SK-N-SH treated with all-trans-retinoic acid at 6 μM for 48 hours (cell line): ENCODE results near the gene CNIH2.
A peak's percentile ranks its signal among the peaks of the same experiment; 100 is the strongest.

Experiments used
- ATAC-seq: fragments of 200-7000 bp; cut with Tn5 transposase; 3 replicates; pipeline ENCODE4 v1.9.1; 2020; ENCODE audit warnings: mild to moderate bottlenecking, moderate library complexity
- ARNTL ChIP-seq: fragments of 450-650 bp; formaldehyde crosslinking; IDR thresholded peaks from 2 replicates; pipeline ENCODE4 v1.5.0; 2020; ENCODE audit warnings: low read depth, mild to moderate bottlenecking, moderate library complexity, borderline replicate concordance
- BACH2 ChIP-seq: fragments of 250-450 bp; sonication (Bioruptor Pico); IDR thresholded peaks from 2 replicates; pipeline ENCODE4 v1.9.0; 2021; ENCODE audit warnings: mild to moderate bottlenecking, borderline replicate concordance
- CSDC2 ChIP-seq: fragments of 250-450 bp; sonication (Bioruptor Pico); IDR thresholded peaks from 2 replicates; pipeline ENCODE4 v1.5.0; 2020; ENCODE audit warnings: mild to moderate bottlenecking, moderate library complexity
- ESRRG ChIP-seq: fragments of 250-450 bp; sonication (Bioruptor Pico); IDR thresholded peaks from 2 replicates; pipeline ENCODE4 v1.6.1; 2021; ENCODE audit warnings: mild to moderate bottlenecking
- GLIS3 ChIP-seq: fragments of 250-450 bp; sonication (Bioruptor Pico); IDR thresholded peaks from 2 replicates; pipeline ENCODE4 v1.5.0; 2020; ENCODE audit warnings: mild to moderate bottlenecking, moderate library complexity
- ISL1 ChIP-seq: fragments of 250-450 bp; sonication (Bioruptor Pico); IDR thresholded peaks from 2 replicates; pipeline ENCODE4 v2.1.2; 2022; ENCODE audit warnings: mild to moderate bottlenecking, moderate library complexity
- OSR1 ChIP-seq: fragments of 250-450 bp; sonication (Bioruptor Pico); IDR thresholded peaks from 2 replicates; pipeline ENCODE4 v1.8.0; 2022; ENCODE audit warnings: moderate library complexity, mild to moderate bottlenecking, inconsistent platforms
- SNAI2 ChIP-seq: fragments of 250-450 bp; sonication (Bioruptor Pico); IDR thresholded peaks from 2 replicates; pipeline ENCODE4 v1.5.0; 2020; ENCODE audit warnings: mild to moderate bottlenecking, moderate library complexity
- TCF4 ChIP-seq: fragments of 250-450 bp; sonication (Bioruptor Pico); IDR thresholded peaks from 2 replicates; pipeline ENCODE4 v1.8.0; 2021; ENCODE audit warnings: mild to moderate bottlenecking, moderate library complexity, borderline replicate concordance
- TOX ChIP-seq: fragments of 250-450 bp; sonication (Bioruptor Pico); IDR thresholded peaks from 2 replicates; pipeline ENCODE4 v1.8.0; 2021; ENCODE audit warnings: mild to moderate bottlenecking, moderate library complexity, borderline replicate concordance
- ZC3H10 ChIP-seq: fragments of 250-450 bp; sonication (Bioruptor Pico); IDR thresholded peaks from 2 replicates; pipeline ENCODE4 v1.5.1; 2021; ENCODE audit warnings: mild to moderate bottlenecking, moderate library complexity
- ZFP3 ChIP-seq: fragments of 250-450 bp; sonication (Bioruptor Pico); IDR thresholded peaks from 2 replicates; pipeline ENCODE4 v1.5.0; 2020; ENCODE audit warnings: mild to moderate bottlenecking, moderate library complexity
- ZFP30 ChIP-seq: fragments of 450-650 bp; formaldehyde crosslinking; IDR thresholded peaks from 2 replicates; pipeline ENCODE4 v1.5.0; 2022; ENCODE audit warnings: mild to moderate bottlenecking, moderate library complexity
- ZNF565 ChIP-seq: fragments of 450-650 bp; formaldehyde crosslinking; conservative IDR thresholded peaks from 2 replicates; pipeline ENCODE4 v1.5.0; 2020; ENCODE audit warnings: low read depth, mild to moderate bottlenecking, moderate library complexity
- ZNF70 ChIP-seq: fragments of 450-650 bp; formaldehyde crosslinking; IDR thresholded peaks from 2 replicates; pipeline ENCODE4 v1.5.0; 2020; ENCODE audit warnings: mild to moderate bottlenecking, moderate library complexity
- ZNF8 ChIP-seq: fragments of 450-650 bp; formaldehyde crosslinking; IDR thresholded peaks from 2 replicates; pipeline ENCODE4 v1.5.0; 2020; ENCODE audit warnings: mild to moderate bottlenecking, moderate library complexity
- TF ChIP-seq, protein P1 (sequence below): fragments of 250-450 bp; sonication (Bioruptor Pico); IDR thresholded peaks from 2 replicates; pipeline ENCODE4 v1.5.0; 2020; ENCODE audit warnings: mild to moderate bottlenecking, moderate library complexity
- TF ChIP-seq, protein P2 (sequence below): fragments of 250-450 bp; sonication (Bioruptor Pico); IDR thresholded peaks from 2 replicates; pipeline ENCODE4 v1.5.1; 2021; ENCODE audit warnings: mild to moderate bottlenecking, moderate library complexity
- TF ChIP-seq, protein P3 (sequence below): fragments of 250-450 bp; sonication (Bioruptor Pico); IDR thresholded peaks from 2 replicates; pipeline ENCODE4 v1.8.0; 2021; ENCODE audit warnings: low read depth, mild to moderate bottlenecking, moderate library complexity, borderline replicate concordance
- TF ChIP-seq, protein P4 (sequence below): fragments of 250-450 bp; sonication (Bioruptor Pico); IDR thresholded peaks from 2 replicates; pipeline ENCODE4 v1.5.1; 2020; ENCODE audit warnings: low read depth, mild to moderate bottlenecking, moderate library complexity
- TF ChIP-seq, protein P5 (sequence below): fragments of 250-450 bp; sonication (Bioruptor Pico); IDR thresholded peaks from 2 replicates; pipeline ENCODE4 v1.8.0; 2020; ENCODE audit warnings: mild to moderate bottlenecking, moderate library complexity, borderline replicate concordance

CNIH2 gene

DNA sequence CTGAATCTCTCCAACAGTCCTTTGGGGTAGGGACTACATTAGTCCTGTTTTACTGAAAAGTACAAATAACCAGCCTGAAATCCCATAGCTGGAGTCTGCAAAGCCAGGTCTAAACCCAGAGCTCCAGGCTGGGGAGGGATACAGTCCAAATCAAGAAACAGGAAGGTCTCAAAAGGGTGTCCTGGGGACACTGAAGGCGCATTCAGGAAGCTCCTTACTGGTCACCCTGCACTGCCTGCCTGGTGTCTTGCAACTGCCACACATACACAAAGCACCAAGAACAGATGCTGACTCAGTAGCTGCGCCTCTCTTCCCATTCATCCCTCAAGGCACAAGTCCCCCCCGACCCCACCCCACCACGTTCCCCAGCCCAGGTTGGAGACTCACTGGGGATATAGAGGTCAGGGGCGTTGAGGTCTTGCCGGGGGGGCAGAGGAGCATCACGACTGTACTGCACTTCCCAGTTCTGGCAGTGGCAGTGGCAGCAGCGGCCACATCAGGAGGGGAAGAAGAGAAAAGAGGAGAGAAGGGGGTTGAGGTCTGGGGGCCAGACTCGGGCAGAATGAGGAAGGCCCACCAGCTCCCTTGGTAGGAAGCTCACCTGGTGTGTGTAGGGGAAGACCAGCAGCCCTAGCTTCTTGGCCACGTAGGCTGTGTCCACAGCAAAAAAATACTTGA lies 9.4 kb downstream of the CNIH2 start:
- no peak for ATAC-seq

DNA sequence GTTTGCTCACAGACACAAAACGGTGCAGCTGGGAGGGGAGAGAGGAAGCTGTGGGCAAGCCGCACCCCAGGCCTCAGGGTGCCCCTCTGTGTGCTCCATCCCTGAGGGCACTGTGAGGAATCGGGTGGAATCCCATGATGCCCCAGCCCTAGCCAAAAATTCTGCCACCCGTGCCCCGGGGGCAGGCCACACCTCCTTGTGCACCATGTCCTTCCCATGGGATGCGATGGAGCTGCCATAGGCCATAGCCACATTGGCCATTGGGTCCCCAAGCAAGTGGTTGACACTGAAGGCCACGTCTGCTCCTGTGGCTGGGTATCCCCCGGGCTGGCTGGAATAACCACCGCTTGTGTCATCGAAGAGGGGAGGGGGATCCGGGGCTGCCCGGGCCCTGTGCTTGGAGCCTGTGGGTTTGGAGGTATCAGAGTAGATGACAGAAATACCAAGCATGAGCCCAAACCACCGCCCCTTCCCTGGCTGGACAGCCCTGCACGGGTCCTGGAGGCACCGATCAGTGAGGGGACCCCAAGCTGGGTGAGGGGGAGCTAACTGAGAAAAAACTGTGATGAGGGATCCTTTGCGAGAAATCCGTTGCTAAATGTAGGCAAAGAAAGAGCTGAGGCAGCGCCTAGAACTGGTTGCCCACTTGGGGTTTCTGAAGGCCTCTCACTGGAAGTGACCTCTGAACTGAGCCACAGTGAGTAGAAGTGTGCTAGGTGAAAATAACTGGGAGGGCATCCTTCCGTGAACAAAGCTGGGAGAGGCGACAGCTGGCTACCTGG lies 10.1 kb downstream of the CNIH2 start:
- ATAC-seq, result peak; percentile 0; the same call in 1 of the 3 replicates
- TF ChIP-seq, protein P1, sequence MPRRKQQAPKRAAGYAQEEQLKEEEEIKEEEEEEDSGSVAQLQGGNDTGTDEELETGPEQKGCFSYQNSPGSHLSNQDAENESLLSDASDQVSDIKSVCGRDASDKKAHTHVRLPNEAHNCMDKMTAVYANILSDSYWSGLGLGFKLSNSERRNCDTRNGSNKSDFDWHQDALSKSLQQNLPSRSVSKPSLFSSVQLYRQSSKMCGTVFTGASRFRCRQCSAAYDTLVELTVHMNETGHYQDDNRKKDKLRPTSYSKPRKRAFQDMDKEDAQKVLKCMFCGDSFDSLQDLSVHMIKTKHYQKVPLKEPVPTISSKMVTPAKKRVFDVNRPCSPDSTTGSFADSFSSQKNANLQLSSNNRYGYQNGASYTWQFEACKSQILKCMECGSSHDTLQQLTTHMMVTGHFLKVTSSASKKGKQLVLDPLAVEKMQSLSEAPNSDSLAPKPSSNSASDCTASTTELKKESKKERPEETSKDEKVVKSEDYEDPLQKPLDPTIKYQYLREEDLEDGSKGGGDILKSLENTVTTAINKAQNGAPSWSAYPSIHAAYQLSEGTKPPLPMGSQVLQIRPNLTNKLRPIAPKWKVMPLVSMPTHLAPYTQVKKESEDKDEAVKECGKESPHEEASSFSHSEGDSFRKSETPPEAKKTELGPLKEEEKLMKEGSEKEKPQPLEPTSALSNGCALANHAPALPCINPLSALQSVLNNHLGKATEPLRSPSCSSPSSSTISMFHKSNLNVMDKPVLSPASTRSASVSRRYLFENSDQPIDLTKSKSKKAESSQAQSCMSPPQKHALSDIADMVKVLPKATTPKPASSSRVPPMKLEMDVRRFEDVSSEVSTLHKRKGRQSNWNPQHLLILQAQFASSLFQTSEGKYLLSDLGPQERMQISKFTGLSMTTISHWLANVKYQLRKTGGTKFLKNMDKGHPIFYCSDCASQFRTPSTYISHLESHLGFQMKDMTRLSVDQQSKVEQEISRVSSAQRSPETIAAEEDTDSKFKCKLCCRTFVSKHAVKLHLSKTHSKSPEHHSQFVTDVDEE, result no peak
- TF ChIP-seq BACH2 (CRISPR knock-in tag), result no peak
- no peak for TF ChIP-seq ZFP3 (CRISPR knock-in tag)
- TF ChIP-seq ZNF8 (CRISPR knock-in tag), result no peak
- TF ChIP-seq, protein P2, sequence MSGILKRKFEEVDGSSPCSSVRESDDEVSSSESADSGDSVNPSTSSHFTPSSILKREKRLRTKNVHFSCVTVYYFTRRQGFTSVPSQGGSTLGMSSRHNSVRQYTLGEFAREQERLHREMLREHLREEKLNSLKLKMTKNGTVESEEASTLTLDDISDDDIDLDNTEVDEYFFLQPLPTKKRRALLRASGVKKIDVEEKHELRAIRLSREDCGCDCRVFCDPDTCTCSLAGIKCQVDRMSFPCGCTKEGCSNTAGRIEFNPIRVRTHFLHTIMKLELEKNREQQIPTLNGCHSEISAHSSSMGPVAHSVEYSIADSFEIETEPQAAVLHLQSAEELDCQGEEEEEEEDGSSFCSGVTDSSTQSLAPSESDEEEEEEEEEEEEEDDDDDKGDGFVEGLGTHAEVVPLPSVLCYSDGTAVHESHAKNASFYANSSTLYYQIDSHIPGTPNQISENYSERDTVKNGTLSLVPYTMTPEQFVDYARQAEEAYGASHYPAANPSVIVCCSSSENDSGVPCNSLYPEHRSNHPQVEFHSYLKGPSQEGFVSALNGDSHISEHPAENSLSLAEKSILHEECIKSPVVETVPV (CRISPR knock-in tag), result no peak
- no peak for TF ChIP-seq ZNF70 (CRISPR knock-in tag)
- TF ChIP-seq GLIS3 (CRISPR knock-in tag), result no peak
- no peak for TF ChIP-seq CSDC2 (CRISPR knock-in tag)
- TF ChIP-seq, protein P3, sequence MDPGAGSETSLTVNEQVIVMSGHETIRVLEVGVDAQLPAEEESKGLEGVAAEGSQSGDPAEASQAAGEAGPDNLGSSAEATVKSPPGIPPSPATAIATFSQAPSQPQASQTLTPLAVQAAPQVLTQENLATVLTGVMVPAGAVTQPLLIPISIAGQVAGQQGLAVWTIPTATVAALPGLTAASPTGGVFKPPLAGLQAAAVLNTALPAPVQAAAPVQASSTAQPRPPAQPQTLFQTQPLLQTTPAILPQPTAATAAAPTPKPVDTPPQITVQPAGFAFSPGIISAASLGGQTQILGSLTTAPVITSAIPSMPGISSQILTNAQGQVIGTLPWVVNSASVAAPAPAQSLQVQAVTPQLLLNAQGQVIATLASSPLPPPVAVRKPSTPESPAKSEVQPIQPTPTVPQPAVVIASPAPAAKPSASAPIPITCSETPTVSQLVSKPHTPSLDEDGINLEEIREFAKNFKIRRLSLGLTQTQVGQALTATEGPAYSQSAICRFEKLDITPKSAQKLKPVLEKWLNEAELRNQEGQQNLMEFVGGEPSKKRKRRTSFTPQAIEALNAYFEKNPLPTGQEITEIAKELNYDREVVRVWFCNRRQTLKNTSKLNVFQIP (CRISPR knock-in tag), result no peak

More for the DNA sequence above, 9.4 kb downstream of the CNIH2 start:
- TF ChIP-seq BACH2 (CRISPR knock-in tag) (no peak), TOX (CRISPR knock-in tag) (no peak), ZFP30 (CRISPR knock-in tag) (no peak), ARNTL (no peak), GLIS3 (CRISPR knock-in tag) (no peak), ZNF70 (CRISPR knock-in tag) (no peak), ESRRG (no peak), OSR1 (no peak), ZC3H10 (CRISPR knock-in tag) (no peak), ZNF565 (CRISPR knock-in tag) (no peak), CSDC2 (CRISPR knock-in tag) (no peak), SNAI2 (CRISPR knock-in tag) (no peak), TCF4 (CRISPR knock-in tag) (no peak), ISL1 (CRISPR knock-in tag) (no peak)
- TF ChIP-seq, protein P3 (CRISPR knock-in tag), result no peak
- TF ChIP-seq, protein P2 (CRISPR knock-in tag), result no peak
- TF ChIP-seq, protein P1, result no peak
- TF ChIP-seq, protein P4, sequence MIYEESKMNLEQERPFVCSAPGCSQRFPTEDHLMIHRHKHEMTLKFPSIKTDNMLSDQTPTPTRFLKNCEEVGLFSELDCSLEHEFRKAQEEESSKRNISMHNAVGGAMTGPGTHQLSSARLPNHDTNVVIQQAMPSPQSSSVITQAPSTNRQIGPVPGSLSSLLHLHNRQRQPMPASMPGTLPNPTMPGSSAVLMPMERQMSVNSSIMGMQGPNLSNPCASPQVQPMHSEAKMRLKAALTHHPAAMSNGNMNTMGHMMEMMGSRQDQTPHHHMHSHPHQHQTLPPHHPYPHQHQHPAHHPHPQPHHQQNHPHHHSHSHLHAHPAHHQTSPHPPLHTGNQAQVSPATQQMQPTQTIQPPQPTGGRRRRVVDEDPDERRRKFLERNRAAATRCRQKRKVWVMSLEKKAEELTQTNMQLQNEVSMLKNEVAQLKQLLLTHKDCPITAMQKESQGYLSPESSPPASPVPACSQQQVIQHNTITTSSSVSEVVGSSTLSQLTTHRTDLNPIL, result no peak
- TF ChIP-seq, protein P5, sequence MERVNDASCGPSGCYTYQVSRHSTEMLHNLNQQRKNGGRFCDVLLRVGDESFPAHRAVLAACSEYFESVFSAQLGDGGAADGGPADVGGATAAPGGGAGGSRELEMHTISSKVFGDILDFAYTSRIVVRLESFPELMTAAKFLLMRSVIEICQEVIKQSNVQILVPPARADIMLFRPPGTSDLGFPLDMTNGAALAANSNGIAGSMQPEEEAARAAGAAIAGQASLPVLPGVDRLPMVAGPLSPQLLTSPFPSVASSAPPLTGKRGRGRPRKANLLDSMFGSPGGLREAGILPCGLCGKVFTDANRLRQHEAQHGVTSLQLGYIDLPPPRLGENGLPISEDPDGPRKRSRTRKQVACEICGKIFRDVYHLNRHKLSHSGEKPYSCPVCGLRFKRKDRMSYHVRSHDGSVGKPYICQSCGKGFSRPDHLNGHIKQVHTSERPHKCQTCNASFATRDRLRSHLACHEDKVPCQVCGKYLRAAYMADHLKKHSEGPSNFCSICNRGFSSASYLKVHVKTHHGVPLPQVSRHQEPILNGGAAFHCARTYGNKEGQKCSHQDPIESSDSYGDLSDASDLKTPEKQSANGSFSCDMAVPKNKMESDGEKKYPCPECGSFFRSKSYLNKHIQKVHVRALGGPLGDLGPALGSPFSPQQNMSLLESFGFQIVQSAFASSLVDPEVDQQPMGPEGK (CRISPR knock-in tag), result no peak
